Caco-2 (cell line): Measurements from ENCODE around the gene GRM7. TPM values are rescaled to one million over a fixed set of nuclear protein-coding genes. Genes with fewer than 3 reads are reported as not detected.

Experiments used
- BruUV-seq: library from RNA; stranded (reverse); fragments of 400-500 nt; replicated peaks from 2 replicates; lab custom pipeline; 2021; lab: Mats Ljungman, UMichigan
- CTCF ChIA-PET: fragments of 300-600 bp; sonication (Branson Sonifier 250); formaldehyde crosslinking; loops from one replicate; lab custom pipeline; 2022; ENCODE audit warnings: antibody characterized with exemption; lab: Charles Lee
- POLR2A ChIA-PET: fragments of 300-600 bp; sonication (Branson Sonifier 250); formaldehyde crosslinking; loops from one replicate; lab custom pipeline; 2022; ENCODE audit warnings: antibody characterized with exemption; lab: Charles Lee
- DNase-seq, 2 experiments: peaks; one replicate each; pipeline versions ENCODE4 v3.0.0 to v3.0.0-alpha.2; 2020 to 2022
- H3K27me3 ChIP-seq: replicated peaks from 2 replicates; pipeline ENCODE4 v1.6.0; 2011; ENCODE audit warnings: low read length; ENCODE audit not compliant: control insufficient read depth, insufficient read depth
- H3K36me3 ChIP-seq: 2 replicates; pipeline ENCODE4 v1.5.1; 2011; ENCODE audit warnings: low read length; ENCODE audit not compliant: control insufficient read depth, insufficient read depth
- H3K4me1 ChIP-seq: fragments of 250-450 bp; sonication (Bioruptor Pico); 2 replicates; pipeline ENCODE4 v1.5.1; 2020; ENCODE audit warnings: mild to moderate bottlenecking
- H3K4me3 ChIP-seq: 2 replicates; pipeline ENCODE4 v1.5.1; 2011; ENCODE audit warnings: low read depth, mild to moderate bottlenecking, control low read depth, low read length
- H3K9me3 ChIP-seq: fragments of 250-450 bp; sonication (Bioruptor Pico); 2 replicates; pipeline ENCODE4 v1.5.1; 2020; ENCODE audit warnings: mild to moderate bottlenecking, moderate library complexity
- H3K27ac Mint-ChIP-seq: one replicate; pipeline ENCODE4 v1.8.0; 2022; ENCODE audit warnings: mixed read lengths; ENCODE audit not compliant: unreplicated experiment
- H3K27me3 Mint-ChIP-seq: one replicate; pipeline ENCODE4 v1.8.0; 2022; ENCODE audit warnings: mixed read lengths; ENCODE audit not compliant: insufficient read depth, unreplicated experiment
- H3K36me3 Mint-ChIP-seq: one replicate; pipeline ENCODE4 v1.8.0; 2022; ENCODE audit warnings: mild to moderate bottlenecking, mixed read lengths; ENCODE audit not compliant: insufficient read depth, unreplicated experiment
- H3K4me1 Mint-ChIP-seq: one replicate; pipeline ENCODE4 v1.8.0; 2022; ENCODE audit warnings: low read depth, mixed read lengths; ENCODE audit not compliant: unreplicated experiment
- H3K4me3 Mint-ChIP-seq: one replicate; pipeline ENCODE4 v1.8.0; 2022; ENCODE audit warnings: mild to moderate bottlenecking, moderate library complexity, mixed read lengths; ENCODE audit not compliant: unreplicated experiment
- H3K9me3 Mint-ChIP-seq: one replicate; pipeline ENCODE4 v1.8.0; 2022; ENCODE audit warnings: mixed read lengths; ENCODE audit not compliant: unreplicated experiment
- intact Hi-C: fragments of 100-400 bp; cut with micrococcal nuclease; formaldehyde crosslinking; loops from one replicate; pipeline ENCODE4 v1.10.0; 2022; ENCODE audit not compliant: unreplicated experiment
- total RNA-seq: library from RNA; stranded (reverse); gene quantifications from 2 replicates; pipeline ENCODE4 v1.2.3, GENCODE V29; 2022
- TF ChIP-seq, protein P1 (sequence below), 2 experiments: fragments of 200-600 bp in 1 of 2; IDR thresholded peaks; 1 replicate in 1 of 2; 2 replicates in 1 of 2; pipeline versions ENCODE4 v1.5.1 to v1.8.0; 2011 to 2022; ENCODE audit warnings: antibody characterized with exemption in 1 of 2, control low read depth in 1 of 2, inconsistent platforms in 1 of 2, low read depth in 1 of 2, low read length in 1 of 2, mild to moderate bottlenecking in 1 of 2, moderate library complexity in 1 of 2; ENCODE audit not compliant: insufficient read depth in 1 of 2, severe bottlenecking in 1 of 2, unreplicated experiment in 1 of 2

Gene GRM7
- total RNA-seq, 1 experiment from 2014 or later, result not detected

DNA sequence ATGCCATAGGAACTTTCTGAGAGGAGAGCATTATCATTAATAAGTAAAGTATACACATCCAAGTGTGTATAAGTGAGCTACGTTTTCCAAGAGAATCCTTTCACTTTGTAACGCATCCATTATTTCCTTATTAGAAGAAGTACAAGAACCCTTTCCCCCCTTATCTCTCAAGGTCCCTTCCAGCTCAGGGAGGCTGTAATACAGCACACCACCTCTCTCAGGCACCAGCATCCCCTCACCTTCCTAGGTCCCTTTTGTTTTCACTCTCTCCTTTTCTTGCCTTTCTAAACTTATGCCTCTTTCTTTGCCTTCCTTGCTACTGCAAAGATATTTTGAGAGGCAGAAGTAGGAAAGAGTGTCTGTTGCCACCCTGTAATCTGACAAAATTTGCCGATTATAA is 446.0 kb downstream of the GRM7 start:
- no peak for DNase-seq
- no peaks in the 10 kb centered on the region for H3K36me3 Mint-ChIP-seq
- H3K4me3 ChIP-seq, result no peak overlapping the region
- BruUV-seq, result no TSS peak
- no peaks in the 10 kb centered on the region for H3K4me1 ChIP-seq
- TF ChIP-seq, protein P1, sequence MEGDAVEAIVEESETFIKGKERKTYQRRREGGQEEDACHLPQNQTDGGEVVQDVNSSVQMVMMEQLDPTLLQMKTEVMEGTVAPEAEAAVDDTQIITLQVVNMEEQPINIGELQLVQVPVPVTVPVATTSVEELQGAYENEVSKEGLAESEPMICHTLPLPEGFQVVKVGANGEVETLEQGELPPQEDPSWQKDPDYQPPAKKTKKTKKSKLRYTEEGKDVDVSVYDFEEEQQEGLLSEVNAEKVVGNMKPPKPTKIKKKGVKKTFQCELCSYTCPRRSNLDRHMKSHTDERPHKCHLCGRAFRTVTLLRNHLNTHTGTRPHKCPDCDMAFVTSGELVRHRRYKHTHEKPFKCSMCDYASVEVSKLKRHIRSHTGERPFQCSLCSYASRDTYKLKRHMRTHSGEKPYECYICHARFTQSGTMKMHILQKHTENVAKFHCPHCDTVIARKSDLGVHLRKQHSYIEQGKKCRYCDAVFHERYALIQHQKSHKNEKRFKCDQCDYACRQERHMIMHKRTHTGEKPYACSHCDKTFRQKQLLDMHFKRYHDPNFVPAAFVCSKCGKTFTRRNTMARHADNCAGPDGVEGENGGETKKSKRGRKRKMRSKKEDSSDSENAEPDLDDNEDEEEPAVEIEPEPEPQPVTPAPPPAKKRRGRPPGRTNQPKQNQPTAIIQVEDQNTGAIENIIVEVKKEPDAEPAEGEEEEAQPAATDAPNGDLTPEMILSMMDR (IDR thresholded peaks at IDR 0.05; ENCODE audit: insufficient read depth in 1 of 2, low read depth in 1 of 2, low read length in 1 of 2, severe bottlenecking in 1 of 2, unreplicated experiment in 1 of 2), result no peak
- CTCF ChIA-PET, result no interaction called here
- POLR2A ChIA-PET, result no interaction called here
- no peaks in the 10 kb centered on the region for H3K27me3 ChIP-seq
- H3K27ac Mint-ChIP-seq, result no peak overlapping the region
- H3K36me3 ChIP-seq, result no peaks in the 10 kb centered on the region
- no peaks in the 10 kb centered on the region for H3K9me3 ChIP-seq
- intact Hi-C loops, result no loop called here
- H3K27me3 Mint-ChIP-seq, result peaks cover 5% of the 10 kb centered on the region
- H3K9me3 Mint-ChIP-seq, result peaks cover 6% of the 10 kb centered on the region
- no peak overlapping the region for H3K4me3 Mint-ChIP-seq
- peaks cover 6% of the 10 kb centered on the region for H3K4me1 Mint-ChIP-seq

DNA sequence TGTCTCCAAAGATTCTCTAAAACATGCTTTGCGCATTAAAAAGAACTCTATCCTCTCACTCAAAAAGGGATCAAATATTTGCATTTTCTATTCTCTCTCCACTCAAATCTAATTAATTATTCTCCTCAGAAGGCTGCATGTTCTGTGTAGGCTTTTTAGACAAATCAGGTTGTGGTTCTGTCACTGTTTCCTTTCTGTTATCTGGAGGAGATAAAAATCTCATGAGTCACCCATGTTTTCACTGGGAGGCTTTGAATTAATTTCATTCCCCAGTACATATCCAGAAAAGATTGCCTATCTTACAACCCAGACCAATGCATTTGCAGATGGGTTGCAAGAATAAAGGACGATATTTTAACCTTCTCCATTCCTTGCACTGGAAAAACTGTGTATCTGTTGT is 446.5 kb downstream of the GRM7 start:
- no peak overlapping the region for H3K27ac Mint-ChIP-seq
- intact Hi-C loops, result no loop called here
- no peak overlapping the region for H3K4me3 Mint-ChIP-seq
- Histone ChIP-seq H3K4me1 (no peaks in the 10 kb centered on the region), H3K9me3 (no peaks in the 10 kb centered on the region), H3K36me3 (no peaks in the 10 kb centered on the region), H3K27me3 (no peaks in the 10 kb centered on the region), H3K4me3 (no peak overlapping the region)
- TF ChIP-seq, protein P1 (IDR thresholded peaks at IDR 0.05; ENCODE audit: insufficient read depth in 1 of 2, low read depth in 1 of 2, low read length in 1 of 2, severe bottlenecking in 1 of 2, unreplicated experiment in 1 of 2), result no peak
- peaks cover 5% of the 10 kb centered on the region for H3K27me3 Mint-ChIP-seq
- no TSS peak for BruUV-seq
- ChIA-PET POLR2A (no interaction called here), CTCF (no interaction called here)
- H3K36me3 Mint-ChIP-seq, result no peaks in the 10 kb centered on the region
- DNase-seq, result no peak
- H3K4me1 Mint-ChIP-seq, result peaks cover 6% of the 10 kb centered on the region
- H3K9me3 Mint-ChIP-seq, result peaks cover 6% of the 10 kb centered on the region

DNA sequence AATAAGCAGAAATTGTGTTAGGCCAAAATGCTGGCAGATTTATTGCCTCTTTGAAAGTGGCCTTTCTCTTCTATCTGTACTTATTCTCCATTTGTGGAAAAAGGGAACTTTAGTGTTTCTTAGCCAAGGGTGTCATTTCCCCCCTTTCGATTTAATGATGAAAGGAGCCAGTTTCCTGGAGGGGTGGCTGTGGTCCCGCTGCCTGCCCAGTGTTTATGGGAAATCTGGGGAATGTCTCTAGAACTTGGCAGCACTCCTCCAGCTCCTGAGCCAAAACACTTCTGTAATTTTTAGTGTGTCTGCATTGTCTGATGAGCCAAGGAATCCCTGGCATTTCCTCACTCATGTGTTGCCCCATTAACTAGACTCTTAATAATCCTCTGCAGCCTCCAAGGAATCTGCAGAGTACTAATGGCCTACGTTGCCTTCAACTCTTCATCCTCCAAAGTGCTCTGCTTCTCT is 448.8 kb downstream of the GRM7 start:
- H3K27ac Mint-ChIP-seq, result no peak overlapping the region
- no peak overlapping the region for H3K4me3 Mint-ChIP-seq
- H3K4me1 ChIP-seq, result no peaks in the 10 kb centered on the region
- CTCF ChIA-PET, result no interaction called here
- intact Hi-C loops, result no loop called here
- peaks cover 5% of the 10 kb centered on the region for H3K27me3 Mint-ChIP-seq
- H3K9me3 Mint-ChIP-seq, result peaks cover 5% of the 10 kb centered on the region
- H3K4me3 ChIP-seq, result no peak overlapping the region
- H3K36me3 Mint-ChIP-seq, result no peaks in the 10 kb centered on the region
- POLR2A ChIA-PET, result no interaction called here
- TF ChIP-seq, protein P1 (IDR thresholded peaks at IDR 0.05; ENCODE audit: insufficient read depth in 1 of 2, low read depth in 1 of 2, low read length in 1 of 2, severe bottlenecking in 1 of 2, unreplicated experiment in 1 of 2), result no peak
- no peaks in the 10 kb centered on the region for H3K9me3 ChIP-seq
- no peaks in the 10 kb centered on the region for H3K27me3 ChIP-seq
- BruUV-seq, result no TSS peak
- peaks cover 6% of the 10 kb centered on the region for H3K4me1 Mint-ChIP-seq
- no peak for DNase-seq
- no peaks in the 10 kb centered on the region for H3K36me3 ChIP-seq
